ENCODE data around the gene HNRNPM. TPM values are rescaled to one million over a fixed set of nuclear protein-coding genes. Genes with fewer than 3 reads are reported as not detected.

The HNRNPM gene
- total RNA-seq, 4 donors from 2014 or later, result 60.4 to 103 (median 79.7) TPM

- DNase-seq (ENCODE audit: low spot score in 2 of 2), result no peak
- TF ChIP-seq, protein P1, sequence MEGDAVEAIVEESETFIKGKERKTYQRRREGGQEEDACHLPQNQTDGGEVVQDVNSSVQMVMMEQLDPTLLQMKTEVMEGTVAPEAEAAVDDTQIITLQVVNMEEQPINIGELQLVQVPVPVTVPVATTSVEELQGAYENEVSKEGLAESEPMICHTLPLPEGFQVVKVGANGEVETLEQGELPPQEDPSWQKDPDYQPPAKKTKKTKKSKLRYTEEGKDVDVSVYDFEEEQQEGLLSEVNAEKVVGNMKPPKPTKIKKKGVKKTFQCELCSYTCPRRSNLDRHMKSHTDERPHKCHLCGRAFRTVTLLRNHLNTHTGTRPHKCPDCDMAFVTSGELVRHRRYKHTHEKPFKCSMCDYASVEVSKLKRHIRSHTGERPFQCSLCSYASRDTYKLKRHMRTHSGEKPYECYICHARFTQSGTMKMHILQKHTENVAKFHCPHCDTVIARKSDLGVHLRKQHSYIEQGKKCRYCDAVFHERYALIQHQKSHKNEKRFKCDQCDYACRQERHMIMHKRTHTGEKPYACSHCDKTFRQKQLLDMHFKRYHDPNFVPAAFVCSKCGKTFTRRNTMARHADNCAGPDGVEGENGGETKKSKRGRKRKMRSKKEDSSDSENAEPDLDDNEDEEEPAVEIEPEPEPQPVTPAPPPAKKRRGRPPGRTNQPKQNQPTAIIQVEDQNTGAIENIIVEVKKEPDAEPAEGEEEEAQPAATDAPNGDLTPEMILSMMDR (IDR thresholded peaks at IDR 0.05), result no peak
- no peak for TF ChIP-seq POLR2A (IDR thresholded peaks at IDR 0.05)
- intact Hi-C loops (cut with DNase I; ENCODE audit: low total_unique reads), result no loop called here
- no peak overlapping the region for H3K4me3 ChIP-seq (ENCODE audit: low read depth, poor library complexity, severe bottlenecking)
- WGBS, 2 donors, result 93 to 96% methylated on average over 6 of the region's 6 CpGs
Measured at GRCh38 chr19:8519388-8519787, 74.6 kb downstream of the HNRNPM start.

DNA sequence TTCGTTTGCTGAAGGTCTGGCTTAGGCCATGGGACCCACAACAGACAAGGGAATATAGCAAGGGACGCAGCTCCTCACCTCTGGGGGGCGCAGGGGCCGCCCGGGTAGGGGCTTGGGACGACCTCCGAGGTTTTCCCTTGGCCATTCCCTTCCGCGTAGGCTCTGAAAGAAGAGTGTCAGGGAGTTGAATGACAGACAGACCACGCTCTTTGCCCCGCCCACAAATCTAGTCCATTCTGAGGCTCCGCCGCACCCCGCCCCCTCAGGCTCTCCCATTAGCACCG, 80.6 kb downstream of the HNRNPM start:
- TF ChIP-seq, protein P1 (IDR thresholded peaks at IDR 0.05), result no peak
- TF ChIP-seq POLR2A (IDR thresholded peaks at IDR 0.05), result no peak
- H3K4me3 ChIP-seq (ENCODE audit: low read depth, poor library complexity, severe bottlenecking), result peak overlapping the region; percentile 10
- intact Hi-C loops (cut with DNase I; ENCODE audit: low total_unique reads), result no loop called here
- WGBS, 2 donors, result 4 to 15% methylated on average over 15 of the region's 15 CpGs
- no peak for DNase-seq (ENCODE audit: low spot score in 2 of 2)

- DNase-seq (ENCODE audit: low spot score in 2 of 2), result peak; percentile 90 to 97
- no peak for TF ChIP-seq POLR2A (IDR thresholded peaks at IDR 0.05)
- WGBS, 2 donors, result 10 to 27% methylated on average over 52 to 56 of the region's 57 CpGs
- intact Hi-C loops (cut with DNase I; ENCODE audit: low total_unique reads), result no loop called here
- H3K4me3 ChIP-seq (ENCODE audit: low read depth, poor library complexity, severe bottlenecking), result peak overlapping the region; percentile 56
Measured at GRCh38 chr19:8526345-8527091, 81.7 kb downstream of the HNRNPM start.

DNA sequence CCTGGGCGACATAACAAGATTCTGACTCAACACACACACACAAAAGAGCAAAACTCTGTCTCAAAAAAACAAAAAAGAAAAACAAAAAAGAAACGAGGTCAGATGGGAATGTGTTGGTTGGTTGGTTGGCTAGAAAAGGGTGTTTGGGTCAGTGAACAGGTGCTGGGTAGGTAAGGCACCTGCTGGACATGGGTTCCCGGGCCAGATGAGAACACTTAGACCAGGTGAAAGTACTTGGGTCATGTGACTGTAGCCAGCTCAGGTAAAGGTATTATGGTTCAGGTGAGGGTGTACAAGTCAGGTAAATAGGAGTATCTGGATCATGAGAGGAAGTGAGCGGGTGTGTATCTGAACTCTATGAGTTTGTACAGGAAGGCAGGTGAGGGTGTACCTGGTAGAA, 83.7 kb downstream of the HNRNPM start:
- DNase-seq (ENCODE audit: low spot score in 2 of 2), result no peak
- intact Hi-C loops (cut with DNase I; ENCODE audit: low total_unique reads), result no loop called here
- TF ChIP-seq, protein P1 (IDR thresholded peaks at IDR 0.05), result no peak
- no peak for TF ChIP-seq POLR2A (IDR thresholded peaks at IDR 0.05)
- H3K4me3 ChIP-seq (ENCODE audit: low read depth, poor library complexity, severe bottlenecking), result no peak overlapping the region
- 49 to 62% methylated on average over 4 of the region's 4 CpGs for WGBS, 2 donors

DNA sequence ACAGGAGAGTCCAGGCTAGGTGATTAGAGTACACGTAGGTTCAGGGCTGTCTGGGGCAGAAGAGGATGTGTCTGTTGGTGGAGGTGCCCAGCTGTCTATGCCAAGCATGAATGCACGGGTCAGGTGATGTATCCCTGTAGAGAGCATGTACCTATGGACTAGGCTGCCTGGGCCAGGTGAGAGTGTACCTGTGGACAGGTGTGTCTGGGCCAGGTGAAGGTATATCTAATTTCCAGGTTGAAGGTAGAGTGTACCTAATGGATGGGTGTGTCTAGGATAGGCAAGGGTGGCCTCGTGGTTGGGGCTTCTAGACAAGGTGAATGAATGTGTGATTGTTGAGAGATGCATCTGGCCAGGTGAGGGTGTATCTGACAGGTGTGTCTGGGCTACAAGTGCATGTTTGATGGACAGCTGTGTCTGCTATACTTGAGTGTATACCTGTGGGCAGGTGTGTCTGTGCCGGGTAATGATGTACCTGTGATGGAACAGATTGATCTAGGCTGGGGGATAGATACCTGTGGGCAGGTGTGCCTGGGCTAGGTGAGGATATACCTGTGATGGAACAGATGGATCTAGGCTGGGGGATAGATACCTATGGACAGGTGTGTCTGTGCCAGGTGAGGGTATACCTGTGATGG, 84.7 kb downstream of the HNRNPM start:
- intact Hi-C loops (cut with DNase I; ENCODE audit: low total_unique reads), result no loop called here
- 82 to 91% methylated on average over 4 of the region's 4 CpGs for WGBS, 2 donors

DNA sequence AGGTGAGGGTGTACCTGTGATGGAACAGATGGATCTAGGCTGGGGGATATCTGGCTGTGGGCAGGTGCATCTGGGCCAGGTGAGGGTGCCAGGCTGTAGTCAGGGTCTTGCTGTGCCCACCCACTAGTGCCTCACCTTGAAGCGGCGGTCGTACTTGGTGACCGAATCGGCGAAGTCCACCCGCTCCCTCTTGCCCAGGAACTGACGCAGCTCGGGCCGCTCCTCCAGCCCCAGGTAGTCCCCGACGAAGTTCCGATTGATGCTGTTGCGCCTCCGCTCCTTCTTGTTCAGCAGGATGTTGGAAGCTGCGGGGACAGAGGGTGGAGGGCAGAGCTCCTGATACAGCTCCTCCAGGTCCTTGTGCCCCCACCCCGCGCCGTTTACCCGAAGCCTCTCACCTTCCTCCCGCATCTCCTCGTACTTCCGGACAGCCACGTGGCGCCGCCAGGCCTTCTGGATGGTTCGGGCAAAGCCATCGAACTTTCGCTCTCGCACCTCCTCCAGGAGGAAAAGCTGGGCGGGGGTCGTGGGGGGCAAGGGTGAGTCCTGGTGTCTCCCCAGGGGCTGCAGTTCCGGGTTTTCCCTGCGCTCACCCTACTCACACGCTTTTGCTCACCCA, 85.4 kb downstream of the HNRNPM start:
- 91 to 93% methylated on average over 34 to 35 of the region's 35 CpGs for WGBS, 2 donors

More for the DNA sequence above, 84.7 kb downstream of the HNRNPM start:
- TF ChIP-seq, protein P1 (IDR thresholded peaks at IDR 0.05), result no peak
- TF ChIP-seq POLR2A (IDR thresholded peaks at IDR 0.05), result no peak
- no peak for DNase-seq (ENCODE audit: low spot score in 2 of 2)
- no peak overlapping the region for H3K4me3 ChIP-seq (ENCODE audit: low read depth, poor library complexity, severe bottlenecking)

More for the DNA sequence above, 85.4 kb downstream of the HNRNPM start:
- TF ChIP-seq POLR2A (IDR thresholded peaks at IDR 0.05), result no peak
- TF ChIP-seq, protein P1 (IDR thresholded peaks at IDR 0.05), result no peak
- intact Hi-C loops (cut with DNase I; ENCODE audit: low total_unique reads), result no loop called here
- no peak overlapping the region for H3K4me3 ChIP-seq (ENCODE audit: low read depth, poor library complexity, severe bottlenecking)
- DNase-seq (ENCODE audit: low spot score in 2 of 2), result no peak
